HepG2 (cell line): ENCODE measurements around the gene DYRK1B. TPM values are rescaled to one million over a fixed set of nuclear protein-coding genes. Genes with fewer than 3 reads are reported as not detected.
A peak's percentile ranks its signal among the peaks of the same experiment; 100 is the strongest.

ENCODE experiments used
- ATAC-seq: fragments of 200-7000 bp; cut with Tn5 transposase; 3 replicates; pipeline ENCODE4 v1.9.1; 2020; ENCODE audit warnings: mild to moderate bottlenecking, moderate library complexity
- BruUV-seq: library from RNA; stranded (reverse); fragments of 400-500 nt; replicated peaks from 2 replicates; lab custom pipeline; 2021; lab: Mats Ljungman, UMichigan
- CTCF ChIA-PET: fragments of 300-600 bp; formaldehyde crosslinking; extraction: SDS; loops from one replicate; lab custom pipeline; 2021; ENCODE audit warnings: low total read pairs, inconsistent platforms, low intra/inter-chr PET ratio; lab: Yijun Ruan, JAX
- POLR2A ChIA-PET: fragments of 350-600 bp; sonication (Branson Sonifier 250); formaldehyde crosslinking; loops from one replicate; lab custom pipeline; 2020; ENCODE audit warnings: antibody characterized with exemption, inconsistent platforms; lab: Yijun Ruan, JAX
- DNase-seq: peaks from one replicate; pipeline ENCODE4 v3.0.0-alpha.2; 2015; ENCODE audit warnings: low spot score
- FAIRE-seq: peaks from 3 replicates; lab custom pipeline; 2011; peaks lifted over from hg19 to GRCh38; lab: Jason Lieb, UNC
- H2AFZ ChIP-seq: one replicate; pipeline ENCODE4 v1.6.1; 2011; ENCODE audit warnings: low read length, inconsistent platforms
- H3K27ac ChIP-seq: fragments of 300-600 bp; 3 replicates; pipeline ENCODE4 v1.8.0; 2011; ENCODE audit warnings: mixed run types, mild to moderate bottlenecking, mixed read lengths, low read length, inconsistent platforms; ENCODE audit not compliant: insufficient read depth; ENCODE audit errors: extremely low read length
- H3K27me3 ChIP-seq, 2 experiments: fragments of 200-600 bp in 1 of 2; 2 replicates in 1 of 2; 3 replicates in 1 of 2; pipeline versions ENCODE4 v1.6.0 to v1.8.0; 2011; ENCODE audit warnings: low read length in 2 of 2, mild to moderate bottlenecking in 2 of 2, moderate library complexity in 2 of 2, inconsistent platforms in 1 of 2; ENCODE audit not compliant: insufficient read depth in 2 of 2, control insufficient read depth in 1 of 2
- H3K36me3 ChIP-seq, 2 experiments: fragments of 200-600 bp in 1 of 2; replicated peaks in 1 of 2; 2 replicates in 1 of 2; 3 replicates in 1 of 2; pipeline versions ENCODE4 v1.5.1 to v1.8.0; 2011; ENCODE audit warnings: low read length in 2 of 2, inconsistent platforms in 1 of 2; ENCODE audit not compliant: insufficient read depth in 2 of 2, control insufficient read depth in 1 of 2
- H3K4me1 ChIP-seq: 2 replicates; pipeline ENCODE4 v1.5.1; 2012; ENCODE audit warnings: low read length, inconsistent platforms; ENCODE audit not compliant: insufficient read depth
- H3K4me2 ChIP-seq: 2 replicates; pipeline ENCODE4 v1.6.0; 2011; ENCODE audit warnings: low read depth, low read length, inconsistent platforms
- H3K4me3 ChIP-seq, 3 experiments: fragments of 200-600 bp in 1 of 3; sonication (generic), shearing (Covaris generic) in 1 of 3; replicated peaks in 1 of 3; 2 replicates each; pipeline ENCODE4 v1.5.1; 2011 to 2016; ENCODE audit warnings: low read length in 3 of 3, inconsistent platforms in 2 of 3, low read depth in 2 of 3, mild to moderate bottlenecking in 2 of 3, control low read depth in 1 of 3, mixed read lengths in 1 of 3; ENCODE audit not compliant: insufficient read depth in 1 of 3
- H3K79me2 ChIP-seq: one replicate; pipeline ENCODE4 v1.6.1; 2011; ENCODE audit warnings: low read length, inconsistent platforms; ENCODE audit not compliant: insufficient read depth
- H3K9ac ChIP-seq: 2 replicates; pipeline ENCODE4 v1.6.0; 2011; ENCODE audit warnings: mild to moderate bottlenecking, low read depth, low read length, inconsistent platforms; ENCODE audit not compliant: insufficient read depth
- H3K9me3 ChIP-seq: 2 replicates; pipeline ENCODE4 v1.5.1; 2012; ENCODE audit warnings: mild to moderate bottlenecking, low read length
- H4K20me1 ChIP-seq: 2 replicates; pipeline ENCODE4 v1.6.0; 2011; ENCODE audit warnings: inconsistent platforms, mild to moderate bottlenecking, low read length, moderate library complexity; ENCODE audit not compliant: insufficient read depth
- LCORL ChIP-seq, 2 experiments: fragments of 450-650 bp in 1 of 2; sonication (generic) in 1 of 2; formaldehyde crosslinking in 1 of 2; IDR thresholded peaks; 2 replicates each; pipeline versions ENCODE4 v1.5.0 to v1.6.1; 2017 to 2020; ENCODE audit warnings: antibody characterized with exemption in 1 of 2, missing genetic modification reagents in 1 of 2
- MAFF ChIP-seq: IDR thresholded peaks from 2 replicates; pipeline ENCODE4 v1.6.1; 2011; ENCODE audit warnings: low read depth, low read length, improper control_type of control experiment
- MAFK ChIP-seq, 2 experiments: IDR thresholded peaks in 1 of 2; conservative IDR thresholded peaks in 1 of 2; 2 replicates each; pipeline ENCODE4 v1.6.1; 2011; ENCODE audit warnings: improper control_type of control experiment in 2 of 2, low read length in 2 of 2
- PHB2 ChIP-seq: fragments of 450-650 bp; IDR thresholded peaks from 2 replicates; pipeline ENCODE4 v1.6.1; 2018; ENCODE audit not compliant: partially characterized antibody
- PHF21A ChIP-seq: sonication (generic); formaldehyde crosslinking; IDR thresholded peaks from 2 replicates; pipeline ENCODE4 v1.5.0; 2020; ENCODE audit warnings: mild to moderate bottlenecking, missing genetic modification reagents
- RFX1 ChIP-seq: fragments of 450-650 bp; IDR thresholded peaks from 2 replicates; pipeline ENCODE4 v1.6.1; 2017
- YEATS4 ChIP-seq: sonication (generic); formaldehyde crosslinking; IDR thresholded peaks from 2 replicates; pipeline ENCODE4 v1.4.0; 2020; ENCODE audit warnings: missing genetic modification reagents, borderline replicate concordance
- ZNF333 ChIP-seq: sonication (generic); formaldehyde crosslinking; IDR thresholded peaks from 2 replicates; pipeline ENCODE4 v1.4.0; 2020; ENCODE audit warnings: mild to moderate bottlenecking, missing genetic modification reagents, borderline replicate concordance
- WGBS: methylation state at CpG from one replicate; pipeline ENCODE4 v1.1.6; 2017; ENCODE audit warnings: low lambda C conversion rate; 5-methylcytosine and 5-hydroxymethylcytosine counted together
- in situ Hi-C: cut with HindIII; loops from 2 replicates; pipeline ENCODE4 v1.10.0; 2017; ENCODE audit warnings: low pct_unique_long_range_greater_than_20kb; ENCODE audit not compliant: extremely low pct_ligation_motif_present
- intact Hi-C: fragments of 100-400 bp; cut with micrococcal nuclease; formaldehyde crosslinking; loops from one replicate; pipeline ENCODE4 v1.10.0; 2022; ENCODE audit not compliant: unreplicated experiment
- polyA plus RNA-seq, 8 experiments: library from polyadenylated mRNA; depleted of rRNA in 3 of 8; stranded (reverse) in 7 of 8; unstranded in 1 of 8; fragments of >200 nt; fragmentation: Illumina TruSeq in 4 of 8; extraction: Trizol in 4 of 8; gene quantifications; 2 replicates each; pipeline versions ENCODE4 v1.2.1 to v1.2.3, GENCODE V29; 2011 to 2016; ENCODE audit warnings: low read depth in 4 of 8, missing spikeins in 1 of 8, mixed read lengths in 1 of 8; ENCODE audit not compliant: insufficient read depth in 1 of 8
- total RNA-seq, 5 experiments: library from RNA; depleted of rRNA; stranded (reverse); fragments of >200 nt; fragmentation: Illumina TruSeq; extraction: Trizol; gene quantifications; 2 replicates each; pipeline ENCODE4 v1.2.3, GENCODE V29; 2016; ENCODE audit warnings: low read depth in 1 of 5
- TF ChIP-seq, protein P1 (sequence below): sonication (generic); formaldehyde crosslinking; IDR thresholded peaks from 2 replicates; pipeline ENCODE4 v1.4.0; 2020; ENCODE audit warnings: missing genetic modification reagents, borderline replicate concordance
- TF ChIP-seq, protein P2 (sequence below): sonication (generic); formaldehyde crosslinking; IDR thresholded peaks from 2 replicates; pipeline ENCODE4 v1.4.0; 2020; ENCODE audit warnings: missing genetic modification reagents

Gene DYRK1B
- total and polyA plus RNA-seq, 2 of the 13 experiments (the other 11 are each of a cell fraction or from before 2014, with no cell fraction given): 0.82 to 1.3 TPM

DNA sequence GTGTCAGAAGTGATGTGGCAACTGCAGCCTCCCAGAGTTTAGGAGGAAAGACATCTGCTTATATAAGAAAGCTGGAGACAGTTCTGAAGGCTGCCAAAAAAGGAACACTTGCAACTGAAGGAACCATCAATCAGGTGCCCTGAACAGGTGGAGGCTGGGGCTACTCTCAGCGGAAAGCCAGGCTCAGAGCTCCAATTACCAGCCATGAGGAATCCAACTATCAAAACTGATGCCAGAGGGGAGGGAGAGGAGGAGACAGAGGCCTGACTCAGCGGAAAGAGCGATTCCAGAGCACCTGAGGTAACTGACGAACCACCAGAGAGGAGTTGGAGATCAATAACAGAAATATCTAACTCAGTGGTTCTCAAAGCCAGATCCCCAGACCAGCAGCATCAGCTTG, 31.0 kb downstream of the DYRK1B start:
- Histone ChIP-seq H3K4me3 (no peak overlapping the region), H3K9me3 (no peaks in the 10 kb centered on the region), H2AFZ (no peak overlapping the region), H3K79me2 (no peaks in the 10 kb centered on the region), H4K20me1 (no peaks in the 10 kb centered on the region), H3K9ac (no peak overlapping the region), H3K27me3 (peaks cover 0 to 3% of the 10 kb centered on the region in 2 experiments; a peak in 1 of 5 replicates), H3K4me2 (no peak overlapping the region), H3K36me3 (no peaks in the 10 kb centered on the region), H3K27ac (no peak overlapping the region), H3K4me1 (no peaks in the 10 kb centered on the region)
- ChIA-PET CTCF (no interaction called here), POLR2A (no interaction called here)
- ATAC-seq: no peak
- no peak for DNase-seq
- no peak for FAIRE-seq
- intact Hi-C loops: no loop called here
- peak; percentile 37 to 66; a peak in 3 of 4 replicates for TF ChIP-seq MAFK (conservative IDR thresholded peaks at IDR 0.05 in 1 of 2, IDR thresholded peaks at IDR 0.05 in 1 of 2; ENCODE audit: low read length in 2 of 2)
- TF ChIP-seq MAFF: peak; percentile 61
- TF ChIP-seq PHB2: no peak
- in situ Hi-C loops: no loop called here
- BruUV-seq: no TSS peak
- 10% methylated on average over 4 of the region's 4 CpGs for WGBS

DNA sequence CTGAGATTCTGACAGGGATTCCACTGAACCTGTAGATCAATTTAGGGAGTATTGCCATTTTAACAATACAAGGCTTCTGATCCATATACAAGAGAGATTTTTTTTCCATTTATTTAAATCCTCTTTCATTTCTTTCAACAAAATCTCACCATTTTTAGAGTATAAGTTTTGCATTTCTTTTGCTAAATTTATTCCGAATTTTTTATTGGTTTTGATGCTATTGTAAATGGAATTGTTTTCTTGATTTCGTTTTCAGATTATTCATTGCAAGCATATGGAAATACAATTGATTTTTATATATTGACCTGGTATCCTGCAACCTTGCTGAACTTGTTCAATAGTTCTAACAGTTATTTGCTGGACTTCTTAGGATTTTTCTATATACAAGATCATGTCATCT, 36.9 kb downstream of the DYRK1B start:
- FAIRE-seq (no peak), DNase-seq (no peak), ATAC-seq (no peak)
- no peaks in the 10 kb centered on the region for H3K4me1 ChIP-seq
- H3K4me2 ChIP-seq: no peak overlapping the region
- H2AFZ ChIP-seq: no peak overlapping the region
- in situ Hi-C loops (no loop called here), intact Hi-C loops (no loop called here)
- H3K36me3 ChIP-seq: no peaks in the 10 kb centered on the region
- no peaks in the 10 kb centered on the region for H4K20me1 ChIP-seq
- H3K9me3 ChIP-seq: no peaks in the 10 kb centered on the region
- H3K79me2 ChIP-seq: no peaks in the 10 kb centered on the region
- WGBS: 0% methylated on average over 2 of the region's 2 CpGs
- no TSS peak for BruUV-seq
- no peak overlapping the region for H3K27ac ChIP-seq
- H3K27me3 ChIP-seq: peaks cover 0 to under 1% of the 10 kb centered on the region in 2 experiments; a peak in 1 of 5 replicates
- POLR2A ChIA-PET: no interaction called here
- CTCF ChIA-PET: no interaction called here
- H3K4me3 ChIP-seq: no peak overlapping the region
- no peak overlapping the region for H3K9ac ChIP-seq
- TF ChIP-seq ZNF333 (CRISPR knock-in tag): no peak
- no peak for TF ChIP-seq RFX1
- no peak for TF ChIP-seq LCORL (IDR thresholded peaks at IDR 0.05)
- TF ChIP-seq LCORL (CRISPR knock-in tag; IDR thresholded peaks at IDR 0.05): no peak
- TF ChIP-seq, protein P1, sequence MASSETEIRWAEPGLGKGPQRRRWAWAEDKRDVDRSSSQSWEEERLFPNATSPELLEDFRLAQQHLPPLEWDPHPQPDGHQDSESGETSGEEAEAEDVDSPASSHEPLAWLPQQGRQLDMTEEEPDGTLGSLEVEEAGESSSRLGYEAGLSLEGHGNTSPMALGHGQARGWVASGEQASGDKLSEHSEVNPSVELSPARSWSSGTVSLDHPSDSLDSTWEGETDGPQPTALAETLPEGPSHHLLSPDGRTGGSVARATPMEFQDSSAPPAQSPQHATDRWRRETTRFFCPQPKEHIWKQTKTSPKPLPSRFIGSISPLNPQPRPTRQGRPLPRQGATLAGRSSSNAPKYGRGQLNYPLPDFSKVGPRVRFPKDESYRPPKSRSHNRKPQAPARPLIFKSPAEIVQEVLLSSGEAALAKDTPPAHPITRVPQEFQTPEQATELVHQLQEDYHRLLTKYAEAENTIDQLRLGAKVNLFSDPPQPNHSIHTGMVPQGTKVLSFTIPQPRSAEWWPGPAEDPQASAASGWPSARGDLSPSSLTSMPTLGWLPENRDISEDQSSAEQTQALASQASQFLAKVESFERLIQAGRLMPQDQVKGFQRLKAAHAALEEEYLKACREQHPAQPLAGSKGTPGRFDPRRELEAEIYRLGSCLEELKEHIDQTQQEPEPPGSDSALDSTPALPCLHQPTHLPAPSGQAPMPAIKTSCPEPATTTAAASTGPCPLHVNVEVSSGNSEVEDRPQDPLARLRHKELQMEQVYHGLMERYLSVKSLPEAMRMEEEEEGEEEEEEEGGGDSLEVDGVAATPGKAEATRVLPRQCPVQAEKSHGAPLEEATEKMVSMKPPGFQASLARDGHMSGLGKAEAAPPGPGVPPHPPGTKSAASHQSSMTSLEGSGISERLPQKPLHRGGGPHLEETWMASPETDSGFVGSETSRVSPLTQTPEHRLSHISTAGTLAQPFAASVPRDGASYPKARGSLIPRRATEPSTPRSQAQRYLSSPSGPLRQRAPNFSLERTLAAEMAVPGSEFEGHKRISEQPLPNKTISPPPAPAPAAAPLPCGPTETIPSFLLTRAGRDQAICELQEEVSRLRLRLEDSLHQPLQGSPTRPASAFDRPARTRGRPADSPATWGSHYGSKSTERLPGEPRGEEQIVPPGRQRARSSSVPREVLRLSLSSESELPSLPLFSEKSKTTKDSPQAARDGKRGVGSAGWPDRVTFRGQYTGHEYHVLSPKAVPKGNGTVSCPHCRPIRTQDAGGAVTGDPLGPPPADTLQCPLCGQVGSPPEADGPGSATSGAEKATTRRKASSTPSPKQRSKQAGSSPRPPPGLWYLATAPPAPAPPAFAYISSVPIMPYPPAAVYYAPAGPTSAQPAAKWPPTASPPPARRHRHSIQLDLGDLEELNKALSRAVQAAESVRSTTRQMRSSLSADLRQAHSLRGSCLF (CRISPR knock-in tag): no peak
- TF ChIP-seq, protein P2, sequence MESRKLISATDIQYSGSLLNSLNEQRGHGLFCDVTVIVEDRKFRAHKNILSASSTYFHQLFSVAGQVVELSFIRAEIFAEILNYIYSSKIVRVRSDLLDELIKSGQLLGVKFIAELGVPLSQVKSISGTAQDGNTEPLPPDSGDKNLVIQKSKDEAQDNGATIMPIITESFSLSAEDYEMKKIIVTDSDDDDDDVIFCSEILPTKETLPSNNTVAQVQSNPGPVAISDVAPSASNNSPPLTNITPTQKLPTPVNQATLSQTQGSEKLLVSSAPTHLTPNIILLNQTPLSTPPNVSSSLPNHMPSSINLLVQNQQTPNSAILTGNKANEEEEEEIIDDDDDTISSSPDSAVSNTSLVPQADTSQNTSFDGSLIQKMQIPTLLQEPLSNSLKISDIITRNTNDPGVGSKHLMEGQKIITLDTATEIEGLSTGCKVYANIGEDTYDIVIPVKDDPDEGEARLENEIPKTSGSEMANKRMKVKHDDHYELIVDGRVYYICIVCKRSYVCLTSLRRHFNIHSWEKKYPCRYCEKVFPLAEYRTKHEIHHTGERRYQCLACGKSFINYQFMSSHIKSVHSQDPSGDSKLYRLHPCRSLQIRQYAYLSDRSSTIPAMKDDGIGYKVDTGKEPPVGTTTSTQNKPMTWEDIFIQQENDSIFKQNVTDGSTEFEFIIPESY (CRISPR knock-in tag): no peak
- TF ChIP-seq YEATS4 (CRISPR knock-in tag): no peak
- no peak for TF ChIP-seq PHF21A (CRISPR knock-in tag)
